Vein endothelial cell (primary cell): ENCODE measurements around the gene PDZRN4. TPM values are rescaled to one million over a fixed set of nuclear protein-coding genes. Genes with fewer than 3 reads are reported as not detected.

ENCODE experiments used
- total RNA-seq: library from RNA; depleted of rRNA; stranded (reverse); fragments of >200 nt; gene quantifications from 2 replicates; pipeline ENCODE4 v1.2.3, GENCODE V29; 2012

Gene PDZRN4
- not detected in 2 replicates for total RNA-seq

GRCh38 chr12:41188058-41188840 is at the start of gene PDZRN4:
TSS of gene PDZRN4 (plus strand) at chr12:41188320.

